OCI-M2 (cell line): ENCODE data around the gene CDO1.
"Not testable (repeated sequence)": the region's sequence is repeated elsewhere in the genome, so short reads cannot be mapped to it uniquely, and the experiment has no call there.

Experiments used
- DNase-seq: peaks from one replicate; lab custom pipeline; 2025; ENCODE audit not compliant: unreplicated experiment; lab: John Stamatoyannopoulos, UW

The CDO1 gene

GRCh38 chr5:115831163-115831768 lies 14.8 kb upstream of the CDO1 start:
- no peak for DNase-seq

GRCh38 chr5:115829913-115830312 lies 13.5 kb upstream of the CDO1 start:
- no peak for DNase-seq

- no peak for DNase-seq
These were observed 9.5 kb upstream of the CDO1 start for GRCh38 chr5:115825948-115826347.

- not testable (repeated sequence) for DNase-seq
These were observed 8.5 kb upstream of the CDO1 start for GRCh38 chr5:115824983-115825382.

GRCh38 chr5:115820846-115821245 lies 4.4 kb upstream of the CDO1 start:
- DNase-seq = no peak

- DNase-seq = no peak
These were observed 2.4 kb upstream of the CDO1 start for GRCh38 chr5:115818821-115819220.

- no peak for DNase-seq
These were observed 927 bp upstream of the CDO1 start for GRCh38 chr5:115817386-115817785.

GRCh38 chr5:115815693-115816225 lies 700 bp downstream of the CDO1 start:
- DNase-seq = no peak

GRCh38 chr5:115815006-115815692 lies 1.3 kb downstream of the CDO1 start:
- no peak for DNase-seq

GRCh38 chr5:115813719-115814118 lies 2.7 kb downstream of the CDO1 start:
- DNase-seq = no peak

- DNase-seq = no peak
These were observed 4.1 kb downstream of the CDO1 start for GRCh38 chr5:115812372-115812771.

- DNase-seq = no peak
These were observed 5.1 kb downstream of the CDO1 start for GRCh38 chr5:115811406-115811805.

GRCh38 chr5:115810761-115811160 lies 5.7 kb downstream of the CDO1 start:
- no peak for DNase-seq

- DNase-seq = no peak
These were observed 6.5 kb downstream of the CDO1 start for GRCh38 chr5:115809946-115810345.

GRCh38 chr5:115808066-115808465 lies 8.4 kb downstream of the CDO1 start:
- not testable (repeated sequence) for DNase-seq

GRCh38 chr5:115807654-115808052 lies 8.8 kb downstream of the CDO1 start:
- DNase-seq = no peak

GRCh38 chr5:115806986-115807653 lies 9.3 kb downstream of the CDO1 start:
- DNase-seq = no peak

- no peak for DNase-seq
These were observed 14.5 kb downstream of the CDO1 start for GRCh38 chr5:115801984-115802383.

- no peak for DNase-seq
These were observed 15.3 kb downstream of the CDO1 start for GRCh38 chr5:115801152-115801551.

- no peak for DNase-seq
These were observed 16.4 kb downstream of the CDO1 start for GRCh38 chr5:115800108-115800507.

GRCh38 chr5:115798252-115798651 lies 18.2 kb downstream of the CDO1 start:
- DNase-seq = no peak

- DNase-seq = no peak
These were observed 19.8 kb downstream of the CDO1 start for GRCh38 chr5:115796656-115797055.
